H9 (cell line): ENCODE measurements around the gene SLC6A18. TPM values are rescaled to one million over a fixed set of nuclear protein-coding genes. Genes with fewer than 3 reads are reported as not detected.

ENCODE experiments used
- DNase-seq: peaks from one replicate; pipeline ENCODE4 v3.0.0-alpha.2; 2017
- H2AFZ ChIP-seq: one replicate; pipeline ENCODE4 v1.6.1; 2013; ENCODE audit warnings: mild to moderate bottlenecking, low read length, control low read depth, moderate library complexity
- H2AK5ac ChIP-seq: 2 replicates; pipeline ENCODE4 v1.6.1; 2013; ENCODE audit warnings: low read length, control low read depth, mixed read lengths; ENCODE audit not compliant: insufficient read length
- H2BK120ac ChIP-seq: one replicate; pipeline ENCODE4 v1.6.1; 2013; ENCODE audit warnings: low read depth, mild to moderate bottlenecking, low read length, control low read depth, inconsistent platforms; ENCODE audit not compliant: poor library complexity, severe bottlenecking
- H2BK12ac ChIP-seq: 2 replicates; pipeline ENCODE4 v1.6.1; 2013; ENCODE audit warnings: low read length, control low read depth, mixed read lengths, low read depth; ENCODE audit not compliant: insufficient read length
- H2BK15ac ChIP-seq: 2 replicates; pipeline ENCODE4 v1.6.1; 2013; ENCODE audit warnings: low read depth, low read length, control low read depth
- H2BK20ac ChIP-seq: one replicate; pipeline ENCODE4 v1.6.1; 2013; ENCODE audit warnings: low read depth, mild to moderate bottlenecking, low read length, control low read depth, inconsistent platforms; ENCODE audit not compliant: poor library complexity, severe bottlenecking
- H2BK5ac ChIP-seq: 2 replicates; pipeline ENCODE4 v1.6.1; 2013; ENCODE audit warnings: low read length, control low read depth, mixed read lengths; ENCODE audit not compliant: insufficient read length
- H3K14ac ChIP-seq: 2 replicates; pipeline ENCODE4 v1.6.1; 2013; ENCODE audit warnings: low read length, control low read depth; ENCODE audit not compliant: insufficient read depth
- H3K18ac ChIP-seq: 2 replicates; pipeline ENCODE4 v1.6.1; 2013; ENCODE audit warnings: low read depth, mild to moderate bottlenecking, mixed read lengths, low read length, control low read depth; ENCODE audit not compliant: insufficient read length
- H3K23ac ChIP-seq: 2 replicates; pipeline ENCODE4 v1.6.1; 2013; ENCODE audit warnings: low read length, control low read depth, mixed read lengths, low read depth; ENCODE audit not compliant: insufficient read length
- H3K23me2 ChIP-seq: 2 replicates; pipeline ENCODE4 v1.6.1; 2013; ENCODE audit warnings: low read depth, mild to moderate bottlenecking, mixed read lengths, low read length, control low read depth; ENCODE audit not compliant: insufficient read length, poor library complexity, severe bottlenecking
- H3K27ac ChIP-seq: 2 replicates; pipeline ENCODE4 v1.5.1; 2013; ENCODE audit warnings: low read length, control low read depth, mixed read lengths, low read depth; ENCODE audit not compliant: insufficient read length
- H3K27me3 ChIP-seq: 2 replicates; pipeline ENCODE4 v1.6.1; 2013; ENCODE audit warnings: low read length, control low read depth, inconsistent platforms; ENCODE audit not compliant: insufficient read depth
- H3K4ac ChIP-seq: 2 replicates; pipeline ENCODE4 v1.6.1; 2013; ENCODE audit warnings: low read depth, mild to moderate bottlenecking, control low read depth, inconsistent platforms, low read length, moderate library complexity
- H3K4me1 ChIP-seq: 2 replicates; pipeline ENCODE4 v1.6.1; 2013; ENCODE audit warnings: low read length, control low read depth, inconsistent platforms; ENCODE audit not compliant: insufficient read depth
- H3K4me2 ChIP-seq: 2 replicates; pipeline ENCODE4 v1.6.1; 2013; ENCODE audit warnings: low read length, control low read depth, mixed read lengths; ENCODE audit not compliant: insufficient read length, insufficient read depth
- H3K56ac ChIP-seq: 2 replicates; pipeline ENCODE4 v1.6.1; 2013; ENCODE audit warnings: low read depth, mild to moderate bottlenecking, mixed read lengths, low read length, control low read depth; ENCODE audit not compliant: insufficient read length
- H3K79me1 ChIP-seq: 2 replicates; pipeline ENCODE4 v1.6.1; 2013; ENCODE audit warnings: low read depth, mild to moderate bottlenecking, moderate library complexity, low read length, control low read depth, inconsistent platforms; ENCODE audit not compliant: insufficient read depth, poor library complexity, severe bottlenecking
- H3K79me2 ChIP-seq: 2 replicates; pipeline ENCODE4 v1.6.1; 2013; ENCODE audit warnings: low read length, control low read depth, inconsistent platforms; ENCODE audit not compliant: insufficient read depth
- H3K9ac ChIP-seq: 2 replicates; pipeline ENCODE4 v1.6.1; 2013; ENCODE audit warnings: low read length, control low read depth, mixed read lengths; ENCODE audit not compliant: insufficient read length; ENCODE audit errors: extremely low read depth
- H3K9me3 ChIP-seq: one replicate; pipeline ENCODE4 v1.6.1; 2013; ENCODE audit warnings: low read depth, low read length, inconsistent platforms; ENCODE audit not compliant: control insufficient read depth
- H3T11ph ChIP-seq: one replicate; pipeline ENCODE4 v1.6.1; 2013; ENCODE audit warnings: mild to moderate bottlenecking, low read length, control low read depth, inconsistent platforms
- H4K20me1 ChIP-seq: one replicate; pipeline ENCODE4 v1.6.1; 2013; ENCODE audit not compliant: control insufficient read depth, insufficient read length, insufficient read depth
- H4K5ac ChIP-seq: 2 replicates; pipeline ENCODE4 v1.6.1; 2013; ENCODE audit warnings: low read depth, mild to moderate bottlenecking, mixed read lengths, low read length, control low read depth; ENCODE audit not compliant: insufficient read length
- H4K8ac ChIP-seq: replicated peaks from 2 replicates; pipeline ENCODE4 v1.6.1; 2013; ENCODE audit warnings: low read length, control low read depth, mixed read lengths, low read depth; ENCODE audit not compliant: insufficient read length
- H4K91ac ChIP-seq: 2 replicates; pipeline ENCODE4 v1.6.1; 2013; ENCODE audit warnings: low read depth, mild to moderate bottlenecking, moderate library complexity, mixed read lengths, low read length, control low read depth; ENCODE audit not compliant: insufficient read length
- H3K27ac Mint-ChIP-seq, 3 experiments: 2 replicates in 2 of 3; 3 replicates in 1 of 3; pipeline ENCODE4 v1.8.0; 2020 to 2021; ENCODE audit warnings: mixed read lengths in 3 of 3, mild to moderate bottlenecking in 1 of 3, moderate library complexity in 1 of 3
- H3K27me3 Mint-ChIP-seq: 2 replicates; pipeline ENCODE4 v1.8.0; 2021; ENCODE audit warnings: low read depth, mild to moderate bottlenecking, moderate library complexity, mixed read lengths
- H3K36me3 Mint-ChIP-seq, 3 experiments: 2 replicates in 2 of 3; 3 replicates in 1 of 3; pipeline ENCODE4 v1.8.0; 2020 to 2021; ENCODE audit warnings: low read depth in 3 of 3, mixed read lengths in 3 of 3; ENCODE audit not compliant: insufficient read depth in 1 of 3
- H3K4me1 Mint-ChIP-seq, 2 experiments: 2 replicates each; pipeline ENCODE4 v1.8.0; 2020; ENCODE audit warnings: mixed read lengths in 2 of 2
- H3K4me3 Mint-ChIP-seq, 2 experiments: 2 replicates in 1 of 2; 3 replicates in 1 of 2; pipeline ENCODE4 v1.8.0; 2020 to 2021; ENCODE audit warnings: mild to moderate bottlenecking in 2 of 2, mixed read lengths in 2 of 2, moderate library complexity in 1 of 2
- H3K9me3 Mint-ChIP-seq, 2 experiments: 2 replicates in 1 of 2; 3 replicates in 1 of 2; pipeline ENCODE4 v1.8.0; 2020; ENCODE audit warnings: mild to moderate bottlenecking in 2 of 2, mixed read lengths in 2 of 2, moderate library complexity in 1 of 2
- CTCF ChIP-seq: fragments of 200-600 bp; sonication (generic); conservative IDR thresholded peaks from 3 replicates; pipeline ENCODE4 v1.8.0; 2021; ENCODE audit warnings: antibody characterized with exemption, mild to moderate bottlenecking
- WGBS: extraction: QIAGEN DNeasy Blood & Tissue Kit; methylation state at CpG from one replicate; pipeline ENCODE4 v1.1.7; 2013; ENCODE audit warnings: missing lambda C conversion rate, low lambda C conversion rate, mixed read lengths; ENCODE audit not compliant: insufficient read length; ENCODE audit errors: extremely low coverage; 5-methylcytosine and 5-hydroxymethylcytosine counted together
- total RNA-seq: library from RNA; stranded (reverse); gene quantifications from 2 replicates; pipeline ENCODE4 v1.2.1, GENCODE V29; 2021

The SLC6A18 gene
- total RNA-seq, 1 experiment from 2014 or later, result not detected

GRCh38 chr5:1281038-1281882 is 56.1 kb downstream of the SLC6A18 start:
- Histone ChIP-seq H2AK5ac (no peak overlapping the region), H4K8ac (no peak overlapping the region), H2BK120ac (no peak overlapping the region), H3K56ac (no peak overlapping the region), H2BK20ac (no peak overlapping the region), H4K91ac (no peak overlapping the region), H2BK15ac (no peak overlapping the region), H4K20me1 (peaks cover 4% of the 10 kb centered on the region), H3K27ac (no peak overlapping the region), H3K14ac (no peak overlapping the region), H2AFZ (no peak overlapping the region), H3K9ac (no peak overlapping the region), H3T11ph (no peak overlapping the region), H3K4me2 (no peak overlapping the region), H3K23ac (no peak overlapping the region), H3K27me3 (no peaks in the 10 kb centered on the region), H3K4ac (no peak overlapping the region), H3K4me1 (no peaks in the 10 kb centered on the region), H3K23me2 (no peaks in the 10 kb centered on the region), H4K5ac (no peak overlapping the region), H3K9me3 (no peaks in the 10 kb centered on the region), H2BK5ac (no peak overlapping the region), H2BK12ac (no peak overlapping the region), H3K18ac (no peak overlapping the region), H3K79me1 (no peaks in the 10 kb centered on the region), H3K79me2 (peaks cover 5% of the 10 kb centered on the region; the same call in 1 of the 2 replicates)
- no CpG with 5 or more reads among the region's 16 CpGs for WGBS
- H3K27ac Mint-ChIP-seq, result no peak overlapping the region; a peak in 1 of 7 replicates
- TF ChIP-seq CTCF, result no peak
- peaks cover 15 to 20% (median 18%) of the 10 kb centered on the region in 3 experiments for H3K36me3 Mint-ChIP-seq
- H3K27me3 Mint-ChIP-seq, result no peaks in the 10 kb centered on the region
- no peak for DNase-seq
- H3K9me3 Mint-ChIP-seq, result no peaks in the 10 kb centered on the region; a peak in 1 of 5 replicates
- H3K4me3 Mint-ChIP-seq, result no peak overlapping the region
- no peaks in the 10 kb centered on the region for H3K4me1 Mint-ChIP-seq
